Panc1 (cell line): ENCODE data around the gene SLC7A1. TPM values are rescaled to one million over a fixed set of nuclear protein-coding genes. Genes with fewer than 3 reads are reported as not detected.

Source experiments
- ATAC-seq: fragments of 200-7000 bp; cut with Tn5 transposase; 2 replicates; pipeline ENCODE4 v1.9.1; 2020; ENCODE audit warnings: mild to moderate bottlenecking, moderate library complexity
- BruUV-seq: library from RNA; stranded (reverse); fragments of 400-500 nt; replicated peaks from 2 replicates; lab custom pipeline; 2021; lab: Mats Ljungman, UMichigan
- CTCF ChIA-PET: fragments of 300-600 bp; sonication (Branson Sonifier 250); formaldehyde crosslinking; loops from one replicate; lab custom pipeline; 2022; ENCODE audit warnings: antibody characterized with exemption; lab: Charles Lee
- POLR2A ChIA-PET: fragments of 300-600 bp; sonication (Branson Sonifier 250); formaldehyde crosslinking; loops from one replicate; lab custom pipeline; 2022; ENCODE audit warnings: antibody characterized with exemption; lab: Charles Lee
- DNase-seq: peaks from one replicate; pipeline ENCODE4 v3.0.0-alpha.2; 2010; ENCODE audit warnings: low read depth, low spot score
- H3K27ac ChIP-seq: 2 replicates; pipeline ENCODE4 v1.5.1; 2011; ENCODE audit warnings: mild to moderate bottlenecking, low read length, inconsistent platforms
- H3K27me3 ChIP-seq: fragments of 200-500 bp; sonication (Bioruptor generic); 2 replicates; pipeline ENCODE4 v1.6.0; 2014; ENCODE audit warnings: low read length, inconsistent platforms; ENCODE audit not compliant: control insufficient read depth, insufficient read depth
- H3K36me3 ChIP-seq: fragments of 200-500 bp; sonication (Bioruptor generic); 2 replicates; pipeline ENCODE4 v1.5.1; 2014; ENCODE audit warnings: inconsistent platforms, mild to moderate bottlenecking, low read length, moderate library complexity; ENCODE audit not compliant: control insufficient read depth, insufficient read depth
- H3K4me1 ChIP-seq: 2 replicates; pipeline ENCODE4 v1.5.1; 2011; ENCODE audit warnings: inconsistent platforms, mild to moderate bottlenecking, low read length, moderate library complexity; ENCODE audit not compliant: control insufficient read depth, insufficient read depth
- H3K4me3 ChIP-seq, 2 experiments: 2 replicates each; pipeline ENCODE4 v1.5.1; 2011 to 2012; ENCODE audit warnings: low read depth in 2 of 2, low read length in 2 of 2, mild to moderate bottlenecking in 2 of 2, inconsistent platforms in 1 of 2, moderate library complexity in 1 of 2
- H3K9me3 ChIP-seq: fragments of 200-500 bp; sonication (Bioruptor generic); 2 replicates; pipeline ENCODE4 v1.5.1; 2014; ENCODE audit warnings: low read depth, mild to moderate bottlenecking, inconsistent platforms, low read length, moderate library complexity; ENCODE audit not compliant: control insufficient read depth, insufficient read depth
- POLR2AphosphoS5 ChIP-seq: IDR thresholded peaks from 2 replicates; pipeline ENCODE4 v1.6.1; 2012; ENCODE audit warnings: mild to moderate bottlenecking, low read depth, low read length, moderate library complexity
- SIN3A ChIP-seq: IDR thresholded peaks from 2 replicates; pipeline ENCODE4 v1.6.1; 2012; ENCODE audit warnings: low read depth, mild to moderate bottlenecking, low read length, moderate library complexity, borderline replicate concordance; ENCODE audit not compliant: insufficient read depth
- TCF7L2 ChIP-seq: IDR thresholded peaks from 2 replicates; pipeline ENCODE4 v1.6.1; 2011; ENCODE audit warnings: mild to moderate bottlenecking, low read depth, low read length, inconsistent platforms
- in situ Hi-C: cut with HindIII; loops from 2 replicates; pipeline ENCODE4 v1.10.0; 2016; ENCODE audit warnings: low sequenced_read_pairs, low pct_unique_long_range_greater_than_20kb
- intact Hi-C: fragments of 100-400 bp; cut with micrococcal nuclease; formaldehyde crosslinking; loops from one replicate; pipeline ENCODE4 v1.10.0; 2022; ENCODE audit not compliant: unreplicated experiment
- total RNA-seq: library from RNA; stranded (reverse); gene quantifications from one replicate; pipeline ENCODE4 v1.2.1, GENCODE V29; 2021; ENCODE audit not compliant: unreplicated experiment
- TF ChIP-seq, protein P1 (sequence below), 2 experiments: IDR thresholded peaks; 2 replicates each; pipeline ENCODE4 v1.6.1; 2011 to 2012; ENCODE audit warnings: low read depth in 2 of 2, control low read depth in 1 of 2, low read length in 1 of 2, mild to moderate bottlenecking in 1 of 2, moderate library complexity in 1 of 2; ENCODE audit not compliant: insufficient read depth in 1 of 2
- TF ChIP-seq, protein P2 (sequence below): fragments of 450-650 bp; IDR thresholded peaks from 2 replicates; pipeline ENCODE4 v1.5.1; 2017; ENCODE audit warnings: mild to moderate bottlenecking

Gene SLC7A1
- total RNA-seq, 1 experiment from 2014 or later: 63.3 TPM

DNA sequence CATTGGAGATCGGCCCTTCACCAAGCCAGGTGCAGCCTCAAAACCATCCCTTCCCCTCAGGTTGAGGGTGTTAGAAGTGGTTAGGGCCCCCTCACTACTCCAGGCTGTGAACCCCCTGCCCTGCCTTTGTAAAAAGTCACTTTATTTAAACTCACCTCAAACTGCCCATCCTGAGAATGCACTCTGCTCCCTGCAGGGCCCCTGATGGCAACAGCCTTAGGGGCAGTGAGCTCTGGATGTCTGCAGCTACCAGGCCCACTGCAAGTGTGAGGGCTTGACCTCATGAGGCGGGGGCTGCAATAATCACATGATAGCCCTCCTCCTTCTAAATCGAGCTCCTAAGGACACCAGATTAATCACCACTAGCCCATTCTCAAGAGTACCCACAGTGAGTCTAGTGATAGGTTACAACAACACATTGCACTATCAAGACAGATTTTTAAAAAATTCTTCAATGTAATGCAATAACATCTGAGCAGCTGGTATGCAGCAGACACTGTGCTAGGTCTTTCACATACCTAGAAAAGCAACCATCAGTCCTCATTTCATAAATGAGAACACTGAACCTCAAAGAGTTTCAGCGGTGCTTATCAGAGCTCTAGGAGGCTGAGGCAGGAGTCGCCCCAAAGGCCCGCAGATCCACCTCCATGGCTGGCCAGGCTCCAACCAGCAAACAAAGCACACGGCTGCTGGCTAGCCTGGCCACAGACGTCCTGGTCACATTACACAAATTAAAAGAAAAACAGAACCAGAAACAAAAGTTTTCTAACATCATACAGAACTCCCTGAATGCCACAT, 26.0 kb downstream of the SLC7A1 start:
- ATAC-seq: no peak
- Histone ChIP-seq H3K27ac (no peak overlapping the region), H3K36me3 (no peaks in the 10 kb centered on the region), H3K4me3 (no peak overlapping the region), H3K27me3 (no peaks in the 10 kb centered on the region), H3K9me3 (no peaks in the 10 kb centered on the region), H3K4me1 (peaks cover 4% of the 10 kb centered on the region)
- in situ Hi-C loops (no loop called here), intact Hi-C loops (no loop called here)
- ChIA-PET CTCF (no interaction called here), POLR2A (no interaction called here)
- no TSS peak for BruUV-seq
- no peak for DNase-seq
- TF ChIP-seq SIN3A (no peak), POLR2AphosphoS5 (no peak), TCF7L2 (no peak)
- TF ChIP-seq, protein P1, sequence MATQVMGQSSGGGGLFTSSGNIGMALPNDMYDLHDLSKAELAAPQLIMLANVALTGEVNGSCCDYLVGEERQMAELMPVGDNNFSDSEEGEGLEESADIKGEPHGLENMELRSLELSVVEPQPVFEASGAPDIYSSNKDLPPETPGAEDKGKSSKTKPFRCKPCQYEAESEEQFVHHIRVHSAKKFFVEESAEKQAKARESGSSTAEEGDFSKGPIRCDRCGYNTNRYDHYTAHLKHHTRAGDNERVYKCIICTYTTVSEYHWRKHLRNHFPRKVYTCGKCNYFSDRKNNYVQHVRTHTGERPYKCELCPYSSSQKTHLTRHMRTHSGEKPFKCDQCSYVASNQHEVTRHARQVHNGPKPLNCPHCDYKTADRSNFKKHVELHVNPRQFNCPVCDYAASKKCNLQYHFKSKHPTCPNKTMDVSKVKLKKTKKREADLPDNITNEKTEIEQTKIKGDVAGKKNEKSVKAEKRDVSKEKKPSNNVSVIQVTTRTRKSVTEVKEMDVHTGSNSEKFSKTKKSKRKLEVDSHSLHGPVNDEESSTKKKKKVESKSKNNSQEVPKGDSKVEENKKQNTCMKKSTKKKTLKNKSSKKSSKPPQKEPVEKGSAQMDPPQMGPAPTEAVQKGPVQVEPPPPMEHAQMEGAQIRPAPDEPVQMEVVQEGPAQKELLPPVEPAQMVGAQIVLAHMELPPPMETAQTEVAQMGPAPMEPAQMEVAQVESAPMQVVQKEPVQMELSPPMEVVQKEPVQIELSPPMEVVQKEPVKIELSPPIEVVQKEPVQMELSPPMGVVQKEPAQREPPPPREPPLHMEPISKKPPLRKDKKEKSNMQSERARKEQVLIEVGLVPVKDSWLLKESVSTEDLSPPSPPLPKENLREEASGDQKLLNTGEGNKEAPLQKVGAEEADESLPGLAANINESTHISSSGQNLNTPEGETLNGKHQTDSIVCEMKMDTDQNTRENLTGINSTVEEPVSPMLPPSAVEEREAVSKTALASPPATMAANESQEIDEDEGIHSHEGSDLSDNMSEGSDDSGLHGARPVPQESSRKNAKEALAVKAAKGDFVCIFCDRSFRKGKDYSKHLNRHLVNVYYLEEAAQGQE (IDR thresholded peaks at IDR 0.05; ENCODE audit: insufficient read depth in 1 of 2, low read depth in 2 of 2, low read length in 1 of 2): no peak
- TF ChIP-seq, protein P2, sequence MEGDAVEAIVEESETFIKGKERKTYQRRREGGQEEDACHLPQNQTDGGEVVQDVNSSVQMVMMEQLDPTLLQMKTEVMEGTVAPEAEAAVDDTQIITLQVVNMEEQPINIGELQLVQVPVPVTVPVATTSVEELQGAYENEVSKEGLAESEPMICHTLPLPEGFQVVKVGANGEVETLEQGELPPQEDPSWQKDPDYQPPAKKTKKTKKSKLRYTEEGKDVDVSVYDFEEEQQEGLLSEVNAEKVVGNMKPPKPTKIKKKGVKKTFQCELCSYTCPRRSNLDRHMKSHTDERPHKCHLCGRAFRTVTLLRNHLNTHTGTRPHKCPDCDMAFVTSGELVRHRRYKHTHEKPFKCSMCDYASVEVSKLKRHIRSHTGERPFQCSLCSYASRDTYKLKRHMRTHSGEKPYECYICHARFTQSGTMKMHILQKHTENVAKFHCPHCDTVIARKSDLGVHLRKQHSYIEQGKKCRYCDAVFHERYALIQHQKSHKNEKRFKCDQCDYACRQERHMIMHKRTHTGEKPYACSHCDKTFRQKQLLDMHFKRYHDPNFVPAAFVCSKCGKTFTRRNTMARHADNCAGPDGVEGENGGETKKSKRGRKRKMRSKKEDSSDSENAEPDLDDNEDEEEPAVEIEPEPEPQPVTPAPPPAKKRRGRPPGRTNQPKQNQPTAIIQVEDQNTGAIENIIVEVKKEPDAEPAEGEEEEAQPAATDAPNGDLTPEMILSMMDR: no peak

DNA sequence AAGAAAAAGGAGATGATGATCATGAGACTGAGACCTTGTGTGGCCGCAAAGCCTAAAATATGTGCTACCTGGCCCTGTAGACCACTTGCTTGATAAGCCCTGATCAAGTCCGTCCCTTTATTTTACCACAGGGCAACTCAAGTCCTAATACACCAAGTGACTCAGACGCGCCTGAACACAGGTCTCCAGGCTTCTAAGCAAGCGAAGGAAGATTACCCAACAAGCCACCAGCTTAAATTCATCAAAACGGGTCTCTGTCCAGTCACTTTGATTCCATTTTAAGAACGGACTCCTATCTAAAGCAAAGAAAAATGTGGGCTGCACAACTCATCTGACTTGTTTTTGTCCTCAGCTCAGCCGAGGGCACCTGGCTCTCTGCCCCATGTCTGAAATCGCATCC, 26.8 kb downstream of the SLC7A1 start:
- ATAC-seq (no peak), DNase-seq (no peak)
- no peak for TF ChIP-seq SIN3A
- TF ChIP-seq, protein P2: no peak
- TF ChIP-seq POLR2AphosphoS5: no peak
- TF ChIP-seq TCF7L2: no peak
- TF ChIP-seq, protein P1 (IDR thresholded peaks at IDR 0.05; ENCODE audit: insufficient read depth in 1 of 2, low read depth in 2 of 2, low read length in 1 of 2): no peak
- CTCF ChIA-PET: no interaction called here
- intact Hi-C loops: no loop called here
- POLR2A ChIA-PET: no interaction called here
- Histone ChIP-seq H3K9me3 (no peaks in the 10 kb centered on the region), H3K27me3 (no peaks in the 10 kb centered on the region), H3K36me3 (no peaks in the 10 kb centered on the region), H3K4me1 (peaks cover 4% of the 10 kb centered on the region), H3K27ac (no peak overlapping the region), H3K4me3 (no peak overlapping the region)
- BruUV-seq: no TSS peak
- in situ Hi-C loops: no loop called here
